HepG2 (cell line): ENCODE measurements around the gene EMC8. TPM values are rescaled to one million over a fixed set of nuclear protein-coding genes. Genes with fewer than 3 reads are reported as not detected.

ENCODE experiments used
- DZIP1 ChIP-seq: sonication (generic); formaldehyde crosslinking; IDR thresholded peaks from 2 replicates; pipeline ENCODE4 v1.5.0; 2020; ENCODE audit warnings: mild to moderate bottlenecking, missing genetic modification reagents
- FOXC1 ChIP-seq: sonication (generic); formaldehyde crosslinking; IDR thresholded peaks from 2 replicates; pipeline ENCODE4 v1.8.0; 2022; ENCODE audit warnings: mild to moderate bottlenecking, missing genetic modification reagents, borderline replicate concordance
- JDP2 ChIP-seq: sonication (generic); formaldehyde crosslinking; IDR thresholded peaks from 2 replicates; pipeline ENCODE4 v1.8.1; 2022; ENCODE audit warnings: missing genetic modification reagents, borderline replicate concordance
- KLF9 ChIP-seq: IDR thresholded peaks from 2 replicates; pipeline ENCODE4 v1.6.1; 2016; ENCODE audit warnings: low read depth
- KMT2A ChIP-seq: sonication (generic); formaldehyde crosslinking; IDR thresholded peaks from 2 replicates; pipeline ENCODE4 v1.4.0; 2020; ENCODE audit warnings: missing genetic modification reagents
- MAFG ChIP-seq: sonication (generic); formaldehyde crosslinking; IDR thresholded peaks from 2 replicates; pipeline ENCODE4 v1.5.1; 2020; ENCODE audit warnings: mild to moderate bottlenecking, missing genetic modification reagents
- SMAD1 ChIP-seq: sonication (generic); formaldehyde crosslinking; IDR thresholded peaks from 2 replicates; pipeline ENCODE4 v1.4.0; 2020; ENCODE audit warnings: missing genetic modification reagents, low read depth, mild to moderate bottlenecking, borderline replicate concordance
- TCF7 ChIP-seq: sonication (generic); IDR thresholded peaks from 2 replicates; pipeline ENCODE4 v1.6.1; 2016; ENCODE audit warnings: antibody characterized with exemption, low read depth
- ZNF451 ChIP-seq: sonication (generic); formaldehyde crosslinking; IDR thresholded peaks from 2 replicates; pipeline ENCODE4 v1.5.0; 2020; ENCODE audit warnings: mild to moderate bottlenecking, missing genetic modification reagents
- ZNF7 ChIP-seq: IDR thresholded peaks from 2 replicates; pipeline ENCODE4 v1.6.1; 2016; ENCODE audit warnings: missing biosample characterization, missing genetic modification reagents
- ZNF773 ChIP-seq: sonication (generic); formaldehyde crosslinking; IDR thresholded peaks from 2 replicates; pipeline ENCODE4 v1.4.0; 2020; ENCODE audit warnings: missing genetic modification reagents, borderline replicate concordance
- ZNF777 ChIP-seq: sonication (generic); formaldehyde crosslinking; IDR thresholded peaks from 2 replicates; pipeline ENCODE4 v1.4.0; 2020; ENCODE audit warnings: missing genetic modification reagents
- ZSCAN25 ChIP-seq: sonication (generic); formaldehyde crosslinking; IDR thresholded peaks from 2 replicates; pipeline ENCODE4 v1.8.0; 2022; ENCODE audit warnings: mild to moderate bottlenecking, missing genetic modification reagents
- ZSCAN5A ChIP-seq: sonication (generic); formaldehyde crosslinking; IDR thresholded peaks from 2 replicates; pipeline ENCODE4 v1.8.0; 2022; ENCODE audit warnings: mild to moderate bottlenecking, missing genetic modification reagents, borderline replicate concordance
- polyA plus RNA-seq, 8 experiments: library from polyadenylated mRNA; depleted of rRNA in 3 of 8; stranded (reverse) in 7 of 8; unstranded in 1 of 8; fragments of >200 nt; fragmentation: Illumina TruSeq in 4 of 8; extraction: Trizol in 4 of 8; gene quantifications; 2 replicates each; pipeline versions ENCODE4 v1.2.1 to v1.2.3, GENCODE V29; 2011 to 2016; ENCODE audit warnings: low read depth in 4 of 8, missing spikeins in 1 of 8, mixed read lengths in 1 of 8; ENCODE audit not compliant: insufficient read depth in 1 of 8
- total RNA-seq, 5 experiments: library from RNA; depleted of rRNA; stranded (reverse); fragments of >200 nt; fragmentation: Illumina TruSeq; extraction: Trizol; gene quantifications; 2 replicates each; pipeline ENCODE4 v1.2.3, GENCODE V29; 2016; ENCODE audit warnings: low read depth in 1 of 5
- TF ChIP-seq, protein P1 (sequence below): sonication (generic); formaldehyde crosslinking; IDR thresholded peaks from 2 replicates; pipeline ENCODE4 v1.5.0; 2020; ENCODE audit warnings: mild to moderate bottlenecking, missing genetic modification reagents
- TF ChIP-seq, protein P2 (sequence below): sonication (generic); formaldehyde crosslinking; conservative IDR thresholded peaks from 2 replicates; pipeline ENCODE4 v1.4.0; 2020; ENCODE audit warnings: missing genetic modification reagents
- TF ChIP-seq, protein P3 (sequence below): sonication (generic); formaldehyde crosslinking; conservative IDR thresholded peaks from 2 replicates; pipeline ENCODE4 v1.4.0; 2020; ENCODE audit warnings: missing genetic modification reagents

EMC8 gene
- total and polyA plus RNA-seq, 2 of the 13 experiments (the other 11 are each of a cell fraction or from before 2014, with no cell fraction given): 55.0 to 76.0 TPM

DNA sequence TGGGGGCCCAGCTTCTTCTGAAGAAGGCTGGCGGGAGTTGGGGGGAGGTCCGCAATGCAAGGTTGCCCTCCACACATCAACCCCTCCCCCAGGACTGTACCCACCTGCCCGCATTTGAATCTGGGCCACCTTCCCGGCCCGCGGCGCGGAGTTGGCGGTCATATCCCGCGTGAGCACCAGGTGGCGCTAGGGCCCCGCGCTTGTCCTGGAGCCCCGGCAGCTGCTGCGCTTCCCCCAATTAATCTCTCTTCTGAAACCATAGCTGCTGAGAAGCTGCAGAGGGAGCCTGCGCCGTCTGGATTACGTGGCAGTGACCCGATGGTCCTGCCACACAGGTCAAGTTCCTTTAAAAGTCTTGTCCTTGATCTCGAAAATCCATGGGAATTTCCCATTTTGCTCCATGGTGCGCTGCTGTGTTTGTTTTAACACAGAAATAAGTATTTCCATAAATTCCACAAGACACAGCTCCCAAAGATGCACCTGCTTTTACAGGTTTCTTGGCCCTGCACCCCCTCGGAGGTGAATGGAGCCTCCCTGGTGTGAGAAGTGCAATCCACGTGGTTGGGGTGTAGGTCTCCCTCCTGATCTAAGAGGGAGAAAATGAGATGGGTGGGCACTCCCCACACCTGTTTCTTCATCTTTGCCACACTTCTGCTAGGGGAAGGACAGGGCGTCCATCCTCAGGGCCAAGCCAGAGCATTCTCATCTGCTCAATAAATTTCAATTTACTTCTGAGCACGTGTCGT is 22.2 kb upstream of the EMC8 start (continued):
- TF ChIP-seq ZNF773 (CRISPR knock-in tag): no peak
- TF ChIP-seq KLF9 (CRISPR knock-in tag): no peak
- TF ChIP-seq, protein P1, sequence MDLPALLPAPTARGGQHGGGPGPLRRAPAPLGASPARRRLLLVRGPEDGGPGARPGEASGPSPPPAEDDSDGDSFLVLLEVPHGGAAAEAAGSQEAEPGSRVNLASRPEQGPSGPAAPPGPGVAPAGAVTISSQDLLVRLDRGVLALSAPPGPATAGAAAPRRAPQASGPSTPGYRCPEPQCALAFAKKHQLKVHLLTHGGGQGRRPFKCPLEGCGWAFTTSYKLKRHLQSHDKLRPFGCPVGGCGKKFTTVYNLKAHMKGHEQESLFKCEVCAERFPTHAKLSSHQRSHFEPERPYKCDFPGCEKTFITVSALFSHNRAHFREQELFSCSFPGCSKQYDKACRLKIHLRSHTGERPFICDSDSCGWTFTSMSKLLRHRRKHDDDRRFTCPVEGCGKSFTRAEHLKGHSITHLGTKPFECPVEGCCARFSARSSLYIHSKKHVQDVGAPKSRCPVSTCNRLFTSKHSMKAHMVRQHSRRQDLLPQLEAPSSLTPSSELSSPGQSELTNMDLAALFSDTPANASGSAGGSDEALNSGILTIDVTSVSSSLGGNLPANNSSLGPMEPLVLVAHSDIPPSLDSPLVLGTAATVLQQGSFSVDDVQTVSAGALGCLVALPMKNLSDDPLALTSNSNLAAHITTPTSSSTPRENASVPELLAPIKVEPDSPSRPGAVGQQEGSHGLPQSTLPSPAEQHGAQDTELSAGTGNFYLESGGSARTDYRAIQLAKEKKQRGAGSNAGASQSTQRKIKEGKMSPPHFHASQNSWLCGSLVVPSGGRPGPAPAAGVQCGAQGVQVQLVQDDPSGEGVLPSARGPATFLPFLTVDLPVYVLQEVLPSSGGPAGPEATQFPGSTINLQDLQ: no peak
- no peak for TF ChIP-seq JDP2 (CRISPR knock-in tag)
- no peak for TF ChIP-seq MAFG (CRISPR knock-in tag)
- TF ChIP-seq, protein P2, sequence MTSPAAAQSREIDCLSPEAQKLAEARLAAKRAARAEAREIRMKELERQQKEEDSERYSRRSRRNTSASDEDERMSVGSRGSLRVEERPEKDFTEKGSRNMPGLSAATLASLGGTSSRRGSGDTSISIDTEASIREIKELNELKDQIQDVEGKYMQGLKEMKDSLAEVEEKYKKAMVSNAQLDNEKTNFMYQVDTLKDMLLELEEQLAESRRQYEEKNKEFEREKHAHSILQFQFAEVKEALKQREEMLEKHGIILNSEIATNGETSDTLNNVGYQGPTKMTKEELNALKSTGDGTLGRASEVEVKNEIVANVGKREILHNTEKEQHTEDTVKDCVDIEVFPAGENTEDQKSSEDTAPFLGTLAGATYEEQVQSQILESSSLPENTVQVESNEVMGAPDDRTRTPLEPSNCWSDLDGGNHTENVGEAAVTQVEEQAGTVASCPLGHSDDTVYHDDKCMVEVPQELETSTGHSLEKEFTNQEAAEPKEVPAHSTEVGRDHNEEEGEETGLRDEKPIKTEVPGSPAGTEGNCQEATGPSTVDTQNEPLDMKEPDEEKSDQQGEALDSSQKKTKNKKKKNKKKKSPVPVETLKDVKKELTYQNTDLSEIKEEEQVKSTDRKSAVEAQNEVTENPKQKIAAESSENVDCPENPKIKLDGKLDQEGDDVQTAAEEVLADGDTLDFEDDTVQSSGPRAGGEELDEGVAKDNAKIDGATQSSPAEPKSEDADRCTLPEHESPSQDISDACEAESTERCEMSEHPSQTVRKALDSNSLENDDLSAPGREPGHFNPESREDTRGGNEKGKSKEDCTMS (CRISPR knock-in tag): no peak
- TF ChIP-seq ZSCAN5A (CRISPR knock-in tag): no peak
- 0 out of 2 replicates have a peak, but pooled peaks have one; percentile 59 for TF ChIP-seq ZNF451 (CRISPR knock-in tag)
- TF ChIP-seq, protein P3, sequence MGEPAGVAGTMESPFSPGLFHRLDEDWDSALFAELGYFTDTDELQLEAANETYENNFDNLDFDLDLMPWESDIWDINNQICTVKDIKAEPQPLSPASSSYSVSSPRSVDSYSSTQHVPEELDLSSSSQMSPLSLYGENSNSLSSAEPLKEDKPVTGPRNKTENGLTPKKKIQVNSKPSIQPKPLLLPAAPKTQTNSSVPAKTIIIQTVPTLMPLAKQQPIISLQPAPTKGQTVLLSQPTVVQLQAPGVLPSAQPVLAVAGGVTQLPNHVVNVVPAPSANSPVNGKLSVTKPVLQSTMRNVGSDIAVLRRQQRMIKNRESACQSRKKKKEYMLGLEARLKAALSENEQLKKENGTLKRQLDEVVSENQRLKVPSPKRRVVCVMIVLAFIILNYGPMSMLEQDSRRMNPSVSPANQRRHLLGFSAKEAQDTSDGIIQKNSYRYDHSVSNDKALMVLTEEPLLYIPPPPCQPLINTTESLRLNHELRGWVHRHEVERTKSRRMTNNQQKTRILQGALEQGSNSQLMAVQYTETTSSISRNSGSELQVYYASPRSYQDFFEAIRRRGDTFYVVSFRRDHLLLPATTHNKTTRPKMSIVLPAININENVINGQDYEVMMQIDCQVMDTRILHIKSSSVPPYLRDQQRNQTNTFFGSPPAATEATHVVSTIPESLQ (CRISPR knock-in tag): no peak; the same call in 1 of the 2 replicates
- TF ChIP-seq KMT2A (CRISPR knock-in tag): no peak
- no peak for TF ChIP-seq ZNF7 (CRISPR knock-in tag)
- 0 out of 2 replicates have a peak, but pooled peaks have one; percentile 34 for TF ChIP-seq ZNF777 (CRISPR knock-in tag)
- TF ChIP-seq SMAD1 (CRISPR knock-in tag): peak; percentile 72; the same call in 1 of the 2 replicates
- TF ChIP-seq ZSCAN25 (CRISPR knock-in tag): no peak
- TF ChIP-seq DZIP1 (CRISPR knock-in tag): no peak
- TF ChIP-seq FOXC1 (CRISPR knock-in tag): no peak
- no peak for TF ChIP-seq TCF7
